Measurements from ENCODE around the gene GCK. TPM values are rescaled to one million over a fixed set of nuclear protein-coding genes. Genes with fewer than 3 reads are reported as not detected.
"Not testable (repeated sequence)": the region's sequence is repeated elsewhere in the genome, so short reads cannot be mapped to it uniquely, and the experiment has no call there.

Gene GCK
- total RNA-seq, 1 donor from 2014 or later = 1.7 TPM

DNA sequence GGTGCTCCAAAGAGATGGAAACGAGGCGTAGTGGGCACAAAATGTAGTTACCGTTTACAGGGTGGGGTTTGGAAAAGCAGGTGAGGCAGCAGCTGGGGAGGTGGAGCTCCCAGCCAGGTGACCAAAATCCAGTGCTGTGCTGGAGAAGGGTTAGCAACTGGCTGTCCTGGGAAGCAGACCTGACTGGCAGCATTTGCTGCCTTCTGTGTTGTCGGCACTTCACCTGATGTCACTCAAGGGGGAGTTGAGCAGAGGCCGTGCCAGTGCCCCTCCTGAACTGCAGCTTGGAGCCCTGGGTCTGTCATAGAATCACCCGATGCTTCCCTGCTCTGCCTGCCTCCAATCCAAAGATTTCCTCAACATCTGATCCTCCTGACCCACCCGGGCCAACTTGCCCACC is 12.8 kb downstream of the GCK start:
- Histone ChIP-seq H3K36me3 (no peaks in the 10 kb centered on the region), H3K27ac (no peak overlapping the region), H3K4me3 (no peak overlapping the region), H3K9me3 (no peaks in the 10 kb centered on the region), H3K27me3 (no peaks in the 10 kb centered on the region), H3K4me1 (no peaks in the 10 kb centered on the region)
- TF ChIP-seq, protein P1, sequence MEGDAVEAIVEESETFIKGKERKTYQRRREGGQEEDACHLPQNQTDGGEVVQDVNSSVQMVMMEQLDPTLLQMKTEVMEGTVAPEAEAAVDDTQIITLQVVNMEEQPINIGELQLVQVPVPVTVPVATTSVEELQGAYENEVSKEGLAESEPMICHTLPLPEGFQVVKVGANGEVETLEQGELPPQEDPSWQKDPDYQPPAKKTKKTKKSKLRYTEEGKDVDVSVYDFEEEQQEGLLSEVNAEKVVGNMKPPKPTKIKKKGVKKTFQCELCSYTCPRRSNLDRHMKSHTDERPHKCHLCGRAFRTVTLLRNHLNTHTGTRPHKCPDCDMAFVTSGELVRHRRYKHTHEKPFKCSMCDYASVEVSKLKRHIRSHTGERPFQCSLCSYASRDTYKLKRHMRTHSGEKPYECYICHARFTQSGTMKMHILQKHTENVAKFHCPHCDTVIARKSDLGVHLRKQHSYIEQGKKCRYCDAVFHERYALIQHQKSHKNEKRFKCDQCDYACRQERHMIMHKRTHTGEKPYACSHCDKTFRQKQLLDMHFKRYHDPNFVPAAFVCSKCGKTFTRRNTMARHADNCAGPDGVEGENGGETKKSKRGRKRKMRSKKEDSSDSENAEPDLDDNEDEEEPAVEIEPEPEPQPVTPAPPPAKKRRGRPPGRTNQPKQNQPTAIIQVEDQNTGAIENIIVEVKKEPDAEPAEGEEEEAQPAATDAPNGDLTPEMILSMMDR (IDR thresholded peaks at IDR 0.05) = no peak
- TF ChIP-seq POLR2AphosphoS5 (IDR thresholded peaks at IDR 0.05; ENCODE audit: insufficient read depth in 1 of 2, low read depth in 1 of 2) (no peak), POLR2A (IDR thresholded peaks at IDR 0.05) (no peak)
- no peak for DNase-seq (ENCODE audit: extremely low spot score in 2 of 2)
- intact Hi-C loops (cut with DNase I) = no loop called here

DNA sequence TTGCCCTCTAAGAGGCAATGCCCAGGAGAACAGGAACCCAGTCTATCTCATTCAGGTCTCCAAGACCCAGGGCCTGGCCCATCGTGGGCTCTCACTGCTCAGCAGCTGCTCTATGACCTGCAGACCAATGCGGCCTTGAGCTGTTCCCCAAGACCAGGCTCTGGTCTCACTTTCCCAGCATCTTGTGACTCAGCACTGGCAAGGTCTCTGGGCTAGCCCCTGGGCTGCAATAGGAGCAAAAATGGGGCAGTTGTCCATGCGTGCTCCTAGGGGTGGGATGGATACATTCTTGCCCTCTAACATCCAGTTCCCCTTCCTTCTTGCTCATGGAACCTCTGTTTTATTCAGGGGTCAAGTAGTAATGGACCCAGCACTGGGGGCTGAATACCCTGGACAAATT is 13.5 kb downstream of the GCK start:
- H3K4me1 ChIP-seq = no peaks in the 10 kb centered on the region

DNA sequence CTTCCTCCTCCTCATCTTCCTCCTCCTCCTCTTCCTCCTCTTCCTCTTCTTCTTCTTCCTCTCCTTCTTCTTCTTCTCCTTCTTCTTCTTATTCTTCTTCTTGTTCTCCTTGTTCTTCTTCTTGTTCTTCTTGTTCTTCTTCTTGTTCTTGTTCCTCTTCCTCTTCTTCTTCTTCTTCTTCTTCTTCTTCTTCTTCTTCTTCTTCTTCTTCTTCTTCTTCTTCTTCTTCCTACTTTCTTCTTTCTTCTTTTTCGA is 14.6 kb downstream of the GCK start:
- DNase-seq (ENCODE audit: extremely low spot score in 2 of 2); H3K27me3 ChIP-seq; H3K9me3 ChIP-seq: not testable (repeated sequence)

More for the DNA sequence above, 13.5 kb downstream of the GCK start:
- no peak overlapping the region for H3K4me3 ChIP-seq
- no peaks in the 10 kb centered on the region for H3K36me3 ChIP-seq
- H3K27ac ChIP-seq = no peak overlapping the region
- H3K27me3 ChIP-seq = no peaks in the 10 kb centered on the region
- no peak for DNase-seq (ENCODE audit: extremely low spot score in 2 of 2)
- no peaks in the 10 kb centered on the region for H3K9me3 ChIP-seq
- TF ChIP-seq POLR2AphosphoS5 (IDR thresholded peaks at IDR 0.05; ENCODE audit: insufficient read depth in 1 of 2, low read depth in 1 of 2) (no peak), POLR2A (IDR thresholded peaks at IDR 0.05) (no peak)
- TF ChIP-seq, protein P1 (IDR thresholded peaks at IDR 0.05) = no peak
- intact Hi-C loops (cut with DNase I) = no loop called here

GRCh38 chr7:44173911-44174693 is 15.1 kb downstream of the GCK start:
- TF ChIP-seq POLR2A (IDR thresholded peaks at IDR 0.05) (no peak), POLR2AphosphoS5 (IDR thresholded peaks at IDR 0.05; ENCODE audit: insufficient read depth in 1 of 2, low read depth in 1 of 2) (no peak)
- TF ChIP-seq, protein P1 (IDR thresholded peaks at IDR 0.05) = no peak
- no peak for DNase-seq (ENCODE audit: extremely low spot score in 2 of 2)
- intact Hi-C loops (cut with DNase I) = no loop called here
- Histone ChIP-seq H3K27ac (no peak overlapping the region), H3K4me1 (no peaks in the 10 kb centered on the region), H3K4me3 (no peak overlapping the region), H3K27me3 (no peaks in the 10 kb centered on the region), H3K36me3 (no peaks in the 10 kb centered on the region), H3K9me3 (no peaks in the 10 kb centered on the region)

More for the DNA sequence above, 14.6 kb downstream of the GCK start:
- H3K4me1 ChIP-seq; H3K27ac ChIP-seq; H3K36me3 ChIP-seq; H3K4me3 ChIP-seq; intact Hi-C loops (cut with DNase I): not testable (repeated sequence)

GRCh38 chr7:44172803-44173424 is 16.3 kb downstream of the GCK start:
- Histone ChIP-seq H3K4me1 (no peaks in the 10 kb centered on the region), H3K27me3 (no peaks in the 10 kb centered on the region), H3K27ac (no peak overlapping the region), H3K9me3 (no peaks in the 10 kb centered on the region), H3K36me3 (no peaks in the 10 kb centered on the region), H3K4me3 (no peak overlapping the region)
- intact Hi-C loops (cut with DNase I) = no loop called here
- TF ChIP-seq, protein P1 (IDR thresholded peaks at IDR 0.05) = no peak
- no peak for TF ChIP-seq POLR2A (IDR thresholded peaks at IDR 0.05)
- no peak for TF ChIP-seq POLR2AphosphoS5 (IDR thresholded peaks at IDR 0.05; ENCODE audit: insufficient read depth in 1 of 2, low read depth in 1 of 2)
- DNase-seq (ENCODE audit: extremely low spot score in 2 of 2) = no peak

Data from vagina (tissue), 2 donors.